ENCODE data around the gene SHROOM3.

DNA sequence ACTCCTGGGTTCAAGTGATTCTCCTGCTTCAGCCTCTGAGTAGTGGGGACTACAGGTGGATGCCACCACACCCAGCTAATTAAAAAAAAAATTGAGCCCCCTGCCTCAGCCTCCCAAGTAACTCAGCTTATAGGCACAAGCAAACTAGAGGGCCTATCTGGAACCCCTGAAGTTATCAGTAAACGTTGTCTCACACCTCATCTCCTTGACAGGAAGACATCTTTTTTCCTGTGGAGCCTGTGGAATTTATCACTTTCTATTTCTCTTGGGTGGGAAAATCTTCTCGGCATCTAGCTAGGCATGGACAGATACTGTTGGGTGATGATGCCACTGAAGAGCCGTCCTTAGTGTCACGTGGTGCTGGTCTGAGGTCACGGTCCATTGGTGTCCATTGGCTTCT, 291.6 kb downstream of the SHROOM3 start:
- TF ChIP-seq POLR2A (IDR thresholded peaks at IDR 0.05; ENCODE audit: low read length) (no peak), GATA1 (IDR thresholded peaks at IDR 0.05; ENCODE audit: low read depth, low read length) (no peak)

Data from erythroblast (primary cell).